ENCODE measurements around the gene THAP5. TPM values are rescaled to one million over a fixed set of nuclear protein-coding genes. Genes with fewer than 3 reads are reported as not detected.

Gene THAP5
- total and polyA plus RNA-seq, 4 donors: 11.3 to 29.9 (median 15.5) TPM

DNA sequence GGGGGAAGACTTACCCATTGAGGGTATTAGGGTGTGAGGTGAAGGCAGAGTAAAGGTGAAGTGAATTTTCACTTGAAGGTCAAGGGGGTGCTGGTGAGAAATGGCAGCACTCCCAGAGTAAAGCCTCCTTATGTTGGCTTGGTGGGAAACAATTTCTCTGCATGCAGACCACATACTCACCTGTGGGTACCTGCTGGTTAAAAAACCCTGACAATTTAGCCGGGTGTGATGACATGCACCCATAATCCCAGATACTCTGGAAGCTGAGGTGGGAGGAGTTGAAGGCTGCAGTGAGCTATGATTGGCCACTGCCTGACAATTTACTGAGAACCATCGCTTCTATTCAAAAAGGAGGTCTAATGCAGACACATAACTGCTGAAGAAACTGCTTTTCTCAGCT lies 5.7 kb upstream of the THAP5 start:
- no peak overlapping the region for H3K9ac ChIP-seq (ENCODE audit: low read depth in 1 of 2, low read length in 2 of 2)
- 92% methylated on average over 2 of the region's 2 CpGs for whole genome bisulfite sequencing
- no peak for DNase-seq (ENCODE audit: low spot score)
- H3K36me3 ChIP-seq (ENCODE audit: control insufficient read depth in 4 of 4, insufficient read depth in 3 of 4, low read depth in 1 of 4, low read length in 3 of 4): peaks cover 8 to 41% (median 28%) of the 10 kb centered on the region in 4 donors
- no peak overlapping the region for H3K27ac ChIP-seq (ENCODE audit: low read depth in 1 of 2, low read length in 2 of 2)
- H3K4me1 ChIP-seq (ENCODE audit: control insufficient read depth in 4 of 4, insufficient read depth in 4 of 4, low read length in 3 of 4): peaks cover 2 to 13% (median 11%) of the 10 kb centered on the region in 4 donors
- H3K4me3 ChIP-seq (ENCODE audit: low read depth in 1 of 3, low read length in 3 of 3): no peak overlapping the region
- H3K27me3 ChIP-seq (ENCODE audit: control insufficient read depth in 4 of 4, insufficient read depth in 4 of 4, low read length in 3 of 4): no peaks in the 10 kb centered on the region
- peaks cover 0 to 12% (median 5%) of the 10 kb centered on the region in 4 donors for H3K9me3 ChIP-seq (ENCODE audit: control insufficient read depth in 4 of 4, low read length in 3 of 4)
- TF ChIP-seq HNF4G (IDR thresholded peaks at IDR 0.05) (no peak), RXRA (IDR thresholded peaks at IDR 0.05) (no peak), MAX (IDR thresholded peaks at IDR 0.05) (no peak), JUND (IDR thresholded peaks at IDR 0.05) (no peak), NR2F2 (IDR thresholded peaks at IDR 0.05) (no peak), HNF4A (conservative IDR thresholded peaks at IDR 0.05) (no peak), RAD21 (IDR thresholded peaks at IDR 0.05) (no peak)
- TF ChIP-seq, protein P1, sequence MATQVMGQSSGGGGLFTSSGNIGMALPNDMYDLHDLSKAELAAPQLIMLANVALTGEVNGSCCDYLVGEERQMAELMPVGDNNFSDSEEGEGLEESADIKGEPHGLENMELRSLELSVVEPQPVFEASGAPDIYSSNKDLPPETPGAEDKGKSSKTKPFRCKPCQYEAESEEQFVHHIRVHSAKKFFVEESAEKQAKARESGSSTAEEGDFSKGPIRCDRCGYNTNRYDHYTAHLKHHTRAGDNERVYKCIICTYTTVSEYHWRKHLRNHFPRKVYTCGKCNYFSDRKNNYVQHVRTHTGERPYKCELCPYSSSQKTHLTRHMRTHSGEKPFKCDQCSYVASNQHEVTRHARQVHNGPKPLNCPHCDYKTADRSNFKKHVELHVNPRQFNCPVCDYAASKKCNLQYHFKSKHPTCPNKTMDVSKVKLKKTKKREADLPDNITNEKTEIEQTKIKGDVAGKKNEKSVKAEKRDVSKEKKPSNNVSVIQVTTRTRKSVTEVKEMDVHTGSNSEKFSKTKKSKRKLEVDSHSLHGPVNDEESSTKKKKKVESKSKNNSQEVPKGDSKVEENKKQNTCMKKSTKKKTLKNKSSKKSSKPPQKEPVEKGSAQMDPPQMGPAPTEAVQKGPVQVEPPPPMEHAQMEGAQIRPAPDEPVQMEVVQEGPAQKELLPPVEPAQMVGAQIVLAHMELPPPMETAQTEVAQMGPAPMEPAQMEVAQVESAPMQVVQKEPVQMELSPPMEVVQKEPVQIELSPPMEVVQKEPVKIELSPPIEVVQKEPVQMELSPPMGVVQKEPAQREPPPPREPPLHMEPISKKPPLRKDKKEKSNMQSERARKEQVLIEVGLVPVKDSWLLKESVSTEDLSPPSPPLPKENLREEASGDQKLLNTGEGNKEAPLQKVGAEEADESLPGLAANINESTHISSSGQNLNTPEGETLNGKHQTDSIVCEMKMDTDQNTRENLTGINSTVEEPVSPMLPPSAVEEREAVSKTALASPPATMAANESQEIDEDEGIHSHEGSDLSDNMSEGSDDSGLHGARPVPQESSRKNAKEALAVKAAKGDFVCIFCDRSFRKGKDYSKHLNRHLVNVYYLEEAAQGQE (IDR thresholded peaks at IDR 0.05): no peak

- TF ChIP-seq ATF3 (IDR thresholded peaks at IDR 0.05) (no peak), SP1 (IDR thresholded peaks at IDR 0.05) (no peak), HNF4G (IDR thresholded peaks at IDR 0.05) (no peak), GABPA (IDR thresholded peaks at IDR 0.05 in 1 of 2, conservative IDR thresholded peaks at IDR 0.05 in 1 of 2) (no peak), YY1 (IDR thresholded peaks at IDR 0.05) (no peak), NR2F2 (IDR thresholded peaks at IDR 0.05) (no peak), HNF4A (conservative IDR thresholded peaks at IDR 0.05) (no peak), RAD21 (IDR thresholded peaks at IDR 0.05) (no peak)
- TF ChIP-seq, protein P1 (IDR thresholded peaks at IDR 0.05): no peak
- WGBS: 93% methylated on average over 2 of the region's 2 CpGs
- Histone ChIP-seq H3K4me1 (ENCODE audit: control insufficient read depth in 4 of 4, insufficient read depth in 4 of 4, low read length in 3 of 4) (peaks cover 5 to 19% (median 13%) of the 10 kb centered on the region in 4 donors), H3K36me3 (ENCODE audit: control insufficient read depth in 4 of 4, insufficient read depth in 3 of 4, low read depth in 1 of 4, low read length in 3 of 4) (peaks cover 5 to 28% (median 14%) of the 10 kb centered on the region in 4 donors), H3K27ac (ENCODE audit: low read depth in 1 of 2, low read length in 2 of 2) (no peak overlapping the region), H3K9me3 (ENCODE audit: control insufficient read depth in 4 of 4, low read length in 3 of 4) (no peaks in the 10 kb centered on the region), H3K9ac (ENCODE audit: low read depth in 1 of 2, low read length in 2 of 2) (no peak overlapping the region), H3K27me3 (ENCODE audit: control insufficient read depth in 4 of 4, insufficient read depth in 4 of 4, low read length in 3 of 4) (no peaks in the 10 kb centered on the region), H3K4me3 (ENCODE audit: low read depth in 1 of 3, low read length in 3 of 3) (no peak overlapping the region)
- no peak for DNase-seq (ENCODE audit: low spot score)
Observed at GRCh38 chr7:108572480-108572879, 3.0 kb upstream of the THAP5 start.
